Metanephros (tissue), 1 donor: ENCODE measurements around the gene GLB1L2. TPM values are rescaled to one million over a fixed set of nuclear protein-coding genes. Genes with fewer than 3 reads are reported as not detected.

Experiments
- total RNA-seq: library from RNA; depleted of rRNA; stranded (reverse); fragments of >200 nt; gene quantifications from one replicate; pipeline ENCODE4 v1.2.3, GENCODE V29; 2014

Gene GLB1L2
- total RNA-seq, result 9.2 TPM

GRCh38 chr11:134331354-134332188, at the start of gene GLB1L2:
TSS of gene GLB1L2 (plus strand) at chr11:134331988. CDS start at chr11:134332062, 74 bp downstream.

GRCh38 chr11:134412203-134413042, 80.6 kb downstream of the GLB1L2 start, which contains the start of gene B3GAT1:
TSS of gene B3GAT1 (minus strand) at chr11:134412242. CDS start at chr11:134387659, 24,583 bp downstream.

Other genes with a start within 250 kb of the GLB1L2 start
- gene NCAPD3, start 108.0 kb upstream of the GLB1L2 start, total RNA-seq, result 29.2 TPM
- 40.8 TPM for gene VPS26B, start 107.3 kb upstream of the GLB1L2 start, total RNA-seq
- 43.4 TPM for gene THYN1, start 78.6 kb upstream of the GLB1L2 start, total RNA-seq
- gene ACAD8, start 78.4 kb upstream of the GLB1L2 start, total RNA-seq, result 38.6 TPM
- gene GLB1L3, start 55.6 kb upstream of the GLB1L2 start, total RNA-seq, result 0.35 TPM
- 1.6 TPM for gene B3GAT1, start 80.3 kb downstream of the GLB1L2 start, total RNA-seq